T-cell (primary cell): ENCODE results near the gene TTC23. TPM values are rescaled to one million over a fixed set of nuclear protein-coding genes. Genes with fewer than 3 reads are reported as not detected.

Experiments used
- ATAC-seq, 4 experiments: fragments of 200-7000 bp in 3 of 4; fragments of 150-1000 bp in 1 of 4; cut with Tn5 transposase; replicated peaks in 1 of 4; 1 replicate in 3 of 4; 2 replicates in 1 of 4; pipeline ENCODE4 v1.10.0; 2021; ENCODE audit warnings: moderate library complexity in 3 of 4, mild to moderate bottlenecking in 2 of 4, moderate number of reproducible peaks in 1 of 4
- CTCF ChIA-PET, 2 donors: fragments of 300-600 bp; sonication (Branson Sonifier 250); formaldehyde crosslinking; loops; one replicate each; lab custom pipeline; 2022; ENCODE audit warnings: antibody characterized with exemption in 2 of 2; lab: Charles Lee
- POLR2A ChIA-PET, 2 donors: fragments of 300-600 bp; sonication (Branson Sonifier 250); formaldehyde crosslinking; loops; one replicate each; lab custom pipeline; 2022; ENCODE audit warnings: antibody characterized with exemption in 2 of 2; lab: Charles Lee
- DNase-seq, 35 experiments: peaks; one replicate each; pipeline versions ENCODE4 v3.0.0 to v3.0.0-alpha.2; 2013 to 2023
- H3K27ac ChIP-seq: one replicate; pipeline ENCODE4 v1.5.1; 2013; ENCODE audit warnings: low read length
- H3K27me3 ChIP-seq, 2 experiments: replicated peaks in 1 of 2; 1 replicate in 1 of 2; 2 replicates in 1 of 2; pipeline versions ENCODE4 v1.6.1 to v1.7.0; 2013; ENCODE audit warnings: low read length in 1 of 2, mixed read lengths in 1 of 2; ENCODE audit not compliant: control insufficient read depth in 2 of 2, insufficient read depth in 2 of 2; ENCODE audit errors: extremely low read depth in 1 of 2
- H3K36me3 ChIP-seq, 2 donors: 1 replicate in 1 of 2; 2 replicates in 1 of 2; pipeline versions ENCODE4 v1.6.1 to v1.7.0; 2013; ENCODE audit warnings: low read length in 1 of 2; ENCODE audit not compliant: control insufficient read depth in 2 of 2, insufficient read depth in 1 of 2; ENCODE audit errors: extremely low read depth in 1 of 2
- H3K4me1 ChIP-seq, 2 experiments: 1 replicate in 1 of 2; 2 replicates in 1 of 2; pipeline versions ENCODE4 v1.6.1 to v1.7.0; 2013; ENCODE audit warnings: low read length in 2 of 2, mixed read lengths in 1 of 2; ENCODE audit not compliant: insufficient read depth in 2 of 2, control insufficient read depth in 1 of 2; ENCODE audit errors: extremely low read depth in 1 of 2
- H3K4me3 ChIP-seq, 2 donors: 1 replicate in 1 of 2; 2 replicates in 1 of 2; pipeline versions ENCODE4 v1.5.1 to v1.7.0; 2013; ENCODE audit warnings: mild to moderate bottlenecking in 2 of 2, low read length in 1 of 2, moderate library complexity in 1 of 2; ENCODE audit not compliant: control insufficient read depth in 1 of 2; ENCODE audit errors: extremely low read depth in 1 of 2
- H3K9me3 ChIP-seq: 2 replicates; pipeline ENCODE4 v1.7.0; 2013
- H3K27ac Mint-ChIP-seq, 2 donors: one replicate each; pipeline ENCODE4 v1.8.0; 2020 to 2021; ENCODE audit warnings: mild to moderate bottlenecking in 2 of 2, mixed read lengths in 2 of 2
- H3K27me3 Mint-ChIP-seq, 2 donors: one replicate each; pipeline ENCODE4 v1.8.0; 2021 to 2022; ENCODE audit warnings: mixed read lengths in 2 of 2
- H3K36me3 Mint-ChIP-seq: one replicate; pipeline ENCODE4 v1.8.0; 2021; ENCODE audit warnings: mixed read lengths
- H3K4me1 Mint-ChIP-seq, 3 donors: one replicate each; pipeline ENCODE4 v1.8.0; 2020 to 2022; ENCODE audit warnings: mixed read lengths in 3 of 3, mild to moderate bottlenecking in 1 of 3
- H3K4me3 Mint-ChIP-seq, 3 donors: one replicate each; pipeline ENCODE4 v1.8.0; 2020 to 2022; ENCODE audit warnings: mild to moderate bottlenecking in 3 of 3, mixed read lengths in 3 of 3, moderate library complexity in 3 of 3
- H3K9me3 Mint-ChIP-seq, 3 donors: one replicate each; pipeline ENCODE4 v1.8.0; 2020 to 2022; ENCODE audit warnings: mixed read lengths in 3 of 3
- WGBS: methylation state at CpG from one replicate; pipeline ENCODE4 v1.1.5; 2013; ENCODE audit warnings: missing lambda C conversion rate; ENCODE audit not compliant: insufficient coverage; 5-methylcytosine and 5-hydroxymethylcytosine counted together
- total RNA-seq, 35 experiments: library from RNA in 6 of 35; stranded (reverse) in 6 of 35; fragments of 120-200 nt in 1 of 35; gene quantifications; one replicate each; pipeline versions ENCODE4 v1.2.1 to v1.2.4 and lab custom pipeline; 2013 to 2026

TTC23 gene
- total RNA-seq, 5 donors from 2014 or later (not counting 1 experiment from before 2014, with no cell fraction given), result 0.18 to 2.2 (median 1.3) TPM; not detected in 2

GRCh38 chr15:99121691-99122410 lies 127.5 kb downstream of the TTC23 start:
- Mint-ChIP-seq H3K27ac (no peak overlapping the region), H3K4me1 (no peaks in the 10 kb centered on the region), H3K27me3 (peaks cover 0 to 10% of the 10 kb centered on the region in 2 donors), H3K36me3 (no peaks in the 10 kb centered on the region), H3K4me3 (no peak overlapping the region), H3K9me3 (no peaks in the 10 kb centered on the region)
- Histone ChIP-seq H3K9me3 (no peaks in the 10 kb centered on the region), H3K4me3 (no peak overlapping the region), H3K36me3 (peaks cover 0 to 3% of the 10 kb centered on the region in 2 donors), H3K4me1 (no peaks in the 10 kb centered on the region), H3K27me3 (peaks cover 0 to 21% of the 10 kb centered on the region in 2 experiments), H3K27ac (no peak overlapping the region)
- POLR2A ChIA-PET, result interaction anchor here in 1 of 2 donors (0.5 kb wide), 1 partner anchor 488 kb away, joined by 3 read pairs; no protein-coding TSS in a partner anchor
- 80% methylated on average over 6 of the region's 8 CpGs for WGBS
- CTCF ChIA-PET, result interaction anchor here in 1 of 2 donors (0.5 kb wide), 1 partner anchor 219 kb away, joined by 4 read pairs; no protein-coding TSS in a partner anchor
- DNase-seq (no peak), ATAC-seq (no peak)

DNA sequence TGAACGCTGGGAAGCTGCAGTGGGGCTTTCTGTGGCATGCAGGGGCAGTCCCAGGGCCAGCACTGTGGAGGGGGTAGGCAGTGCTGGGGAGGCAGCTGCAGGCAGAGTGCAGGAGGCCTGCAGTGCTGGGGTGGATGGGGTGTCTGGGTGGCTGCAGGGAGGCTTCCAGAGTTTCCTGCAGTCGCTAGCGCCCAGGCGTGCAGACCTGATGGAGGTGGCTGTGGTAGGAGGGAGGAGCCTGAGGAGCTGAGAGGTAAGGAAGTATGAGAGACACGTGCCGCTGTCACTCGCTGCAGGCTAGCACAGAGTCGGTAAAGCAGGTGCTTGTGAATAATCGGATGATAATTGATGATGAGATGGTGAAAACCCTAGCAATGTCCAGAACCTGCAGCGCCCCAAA lies 128.2 kb downstream of the TTC23 start:
- Mint-ChIP-seq H3K36me3 (no peaks in the 10 kb centered on the region), H3K4me3 (no peak overlapping the region), H3K4me1 (no peaks in the 10 kb centered on the region), H3K9me3 (no peaks in the 10 kb centered on the region), H3K27ac (no peak overlapping the region), H3K27me3 (peaks cover 0 to 10% of the 10 kb centered on the region in 2 donors)
- ATAC-seq (no peak), DNase-seq (no peak)
- H3K4me1 ChIP-seq, result no peaks in the 10 kb centered on the region
- no peak overlapping the region for H3K27ac ChIP-seq
- H3K9me3 ChIP-seq, result no peaks in the 10 kb centered on the region
- H3K36me3 ChIP-seq, result peaks cover 0 to 3% of the 10 kb centered on the region in 2 donors
- ChIA-PET POLR2A (no interaction called here), CTCF (no interaction called here)
- H3K27me3 ChIP-seq, result peaks cover 0 to 21% of the 10 kb centered on the region in 2 experiments
- no peak overlapping the region for H3K4me3 ChIP-seq
- WGBS, result 68% methylated on average over 9 of the region's 10 CpGs

DNA sequence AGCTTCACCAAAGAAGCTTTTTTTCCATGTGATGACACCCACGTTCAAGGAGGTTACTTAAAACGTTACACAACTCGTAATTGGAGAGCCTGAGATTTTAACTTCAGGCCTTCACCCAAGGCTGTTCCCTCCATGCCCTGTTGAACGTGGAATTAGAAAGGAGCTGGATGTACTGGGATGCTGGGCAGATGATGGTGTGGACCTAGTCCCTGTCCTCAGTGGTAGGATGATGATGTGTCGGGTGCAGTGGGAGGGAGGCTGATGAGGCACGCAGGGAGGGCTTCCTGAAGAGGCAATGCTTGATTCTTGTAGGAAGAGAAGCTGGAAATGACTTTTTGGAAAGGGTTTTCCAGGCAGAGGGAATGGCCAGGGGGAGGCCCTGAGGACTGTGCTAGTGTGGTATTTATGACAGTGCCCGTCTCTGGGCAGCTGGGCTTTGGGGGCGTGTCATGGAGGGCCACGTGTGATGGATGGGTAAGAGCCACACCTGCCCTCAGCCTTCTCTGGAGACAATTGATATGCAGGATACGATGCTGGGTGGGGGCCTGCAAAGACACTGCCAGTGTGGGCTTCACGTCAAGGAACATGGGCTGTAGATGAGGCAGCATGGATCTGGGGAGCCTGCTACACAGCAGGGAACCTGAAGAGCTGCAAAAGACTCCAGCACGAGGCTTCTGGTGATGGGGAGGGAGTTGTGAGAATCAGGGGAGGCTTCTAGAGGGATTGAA lies 129.2 kb downstream of the TTC23 start:
- WGBS, result 77% methylated on average over 12 of the region's 12 CpGs

GRCh38 chr15:99118801-99119546 lies 130.4 kb downstream of the TTC23 start:
- Histone ChIP-seq H3K9me3 (no peaks in the 10 kb centered on the region), H3K36me3 (no peaks in the 10 kb centered on the region), H3K27me3 (peaks cover 0 to 14% of the 10 kb centered on the region in 2 experiments), H3K4me1 (no peaks in the 10 kb centered on the region), H3K4me3 (no peak overlapping the region), H3K27ac (no peak overlapping the region)
- ChIA-PET POLR2A (no interaction called here), CTCF (no interaction called here)
- no peak overlapping the region for H3K27ac Mint-ChIP-seq
- 91% methylated on average over 17 of the region's 22 CpGs for WGBS
- H3K4me3 Mint-ChIP-seq, result no peak overlapping the region
- no peak for DNase-seq
- no peaks in the 10 kb centered on the region for H3K9me3 Mint-ChIP-seq
- ATAC-seq, result no peak
- H3K27me3 Mint-ChIP-seq, result peaks cover 0 to 10% of the 10 kb centered on the region in 2 donors
- no peaks in the 10 kb centered on the region for H3K4me1 Mint-ChIP-seq
- H3K36me3 Mint-ChIP-seq, result no peaks in the 10 kb centered on the region

More for the DNA sequence above, 129.2 kb downstream of the TTC23 start:
- ChIA-PET POLR2A (no interaction called here), CTCF (no interaction called here)
- H3K27ac ChIP-seq, result no peak overlapping the region
- no peaks in the 10 kb centered on the region for H3K36me3 Mint-ChIP-seq
- no peaks in the 10 kb centered on the region for H3K4me1 ChIP-seq
- H3K36me3 ChIP-seq, result no peaks in the 10 kb centered on the region
- H3K4me3 ChIP-seq, result no peak overlapping the region
- no peaks in the 10 kb centered on the region for H3K4me1 Mint-ChIP-seq
- H3K27me3 Mint-ChIP-seq, result peaks cover 0 to 10% of the 10 kb centered on the region in 2 donors
- no peak for DNase-seq
- H3K9me3 ChIP-seq, result no peaks in the 10 kb centered on the region
- H3K27ac Mint-ChIP-seq, result no peak overlapping the region
- H3K4me3 Mint-ChIP-seq, result no peak overlapping the region
- H3K27me3 ChIP-seq, result peaks cover 0 to 21% of the 10 kb centered on the region in 2 experiments
- no peak for ATAC-seq
- H3K9me3 Mint-ChIP-seq, result no peaks in the 10 kb centered on the region

DNA sequence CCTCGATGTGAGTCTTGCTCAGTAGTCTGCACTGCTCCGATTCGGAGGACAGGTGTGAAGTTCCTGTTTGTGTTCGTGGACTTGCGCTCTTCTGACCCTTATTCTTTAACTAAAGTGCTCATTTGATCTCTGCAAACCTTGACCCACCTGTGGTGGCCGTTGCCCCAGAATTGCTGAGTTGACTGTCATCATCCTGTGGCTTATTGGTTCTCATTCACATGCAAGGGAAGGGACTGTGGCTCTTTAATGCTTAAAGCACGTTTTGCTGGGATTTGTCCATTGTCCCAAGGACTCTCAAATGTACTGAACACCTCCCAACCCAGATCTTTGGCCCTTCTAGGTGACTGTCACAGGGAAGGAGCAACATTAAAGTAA lies 131.1 kb downstream of the TTC23 start:
- no peak for DNase-seq
- Mint-ChIP-seq H3K27ac (no peak overlapping the region), H3K27me3 (peaks cover 0 to 10% of the 10 kb centered on the region in 2 donors), H3K9me3 (no peaks in the 10 kb centered on the region), H3K4me1 (no peaks in the 10 kb centered on the region), H3K4me3 (no peak overlapping the region), H3K36me3 (no peaks in the 10 kb centered on the region)
- no peak overlapping the region for H3K27ac ChIP-seq
- no peaks in the 10 kb centered on the region for H3K9me3 ChIP-seq
- no peak for ATAC-seq
- POLR2A ChIA-PET, result no interaction called here
- H3K4me1 ChIP-seq, result no peaks in the 10 kb centered on the region
- no peaks in the 10 kb centered on the region for H3K36me3 ChIP-seq
- WGBS, result 88% methylated on average over 6 of the region's 7 CpGs
- no peak overlapping the region for H3K4me3 ChIP-seq
- H3K27me3 ChIP-seq, result peaks cover 0 to 6% of the 10 kb centered on the region in 2 experiments
- CTCF ChIA-PET, result no interaction called here

DNA sequence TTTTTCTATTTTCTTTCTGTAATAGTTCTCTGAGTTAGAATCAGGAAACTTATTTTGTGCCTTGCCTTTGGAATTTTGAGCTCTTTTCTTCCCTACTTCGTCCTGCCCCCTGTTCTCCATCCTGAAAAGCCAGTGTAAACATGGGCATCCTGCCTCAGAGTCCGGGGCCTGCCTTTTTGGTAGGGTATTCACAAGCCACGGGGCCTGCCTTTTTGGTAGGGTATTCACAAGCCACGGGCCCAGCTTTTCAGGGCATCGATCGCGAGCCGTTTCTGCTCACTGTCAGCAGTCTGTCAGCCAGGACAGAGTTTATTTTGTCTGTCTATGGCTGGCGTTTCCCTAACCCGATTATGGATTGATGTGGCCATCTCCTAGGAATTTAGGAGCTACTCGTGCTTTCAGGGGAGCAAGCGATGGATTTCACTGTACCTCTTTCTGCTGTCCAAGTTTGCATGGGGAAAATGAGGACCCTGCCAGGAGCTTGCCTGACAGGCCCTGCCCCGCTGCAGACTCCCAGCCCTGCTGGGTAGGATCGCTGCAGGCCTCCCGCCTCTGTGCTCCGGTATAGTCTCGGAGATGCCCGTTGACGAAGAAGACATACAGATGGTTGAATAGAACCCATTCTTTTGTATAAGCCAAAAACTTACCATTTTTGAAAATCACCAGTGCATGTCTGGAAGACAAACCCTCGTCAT lies 131.7 kb downstream of the TTC23 start:
- H3K36me3 ChIP-seq, result no peaks in the 10 kb centered on the region
- H3K9me3 ChIP-seq, result no peaks in the 10 kb centered on the region
- H3K9me3 Mint-ChIP-seq, result no peaks in the 10 kb centered on the region
- ChIA-PET CTCF (no interaction called here), POLR2A (interaction anchor here in 1 of 2 donors (0.6 kb wide), 1 partner anchor 12 kb away, joined by 3 read pairs; no protein-coding TSS in a partner anchor)
- no peaks in the 10 kb centered on the region for H3K36me3 Mint-ChIP-seq
- DNase-seq, result no peak
- peaks cover 0 to 6% of the 10 kb centered on the region in 2 experiments for H3K27me3 ChIP-seq
- H3K27ac Mint-ChIP-seq, result no peak overlapping the region
- no peak overlapping the region for H3K27ac ChIP-seq
- no peak for ATAC-seq
- H3K27me3 Mint-ChIP-seq, result peaks cover 0 to 10% of the 10 kb centered on the region in 2 donors
- H3K4me3 Mint-ChIP-seq, result no peak overlapping the region
- H3K4me1 ChIP-seq, result no peaks in the 10 kb centered on the region
- 87% methylated on average over 18 of the region's 20 CpGs for WGBS
- H3K4me1 Mint-ChIP-seq, result no peaks in the 10 kb centered on the region
- no peak overlapping the region for H3K4me3 ChIP-seq
